ENCODE results near the gene PIGR. TPM values are rescaled to one million over a fixed set of nuclear protein-coding genes. Genes with fewer than 3 reads are reported as not detected.

The PIGR gene
- total RNA-seq, 1 donor from 2014 or later, result not detected

DNA sequence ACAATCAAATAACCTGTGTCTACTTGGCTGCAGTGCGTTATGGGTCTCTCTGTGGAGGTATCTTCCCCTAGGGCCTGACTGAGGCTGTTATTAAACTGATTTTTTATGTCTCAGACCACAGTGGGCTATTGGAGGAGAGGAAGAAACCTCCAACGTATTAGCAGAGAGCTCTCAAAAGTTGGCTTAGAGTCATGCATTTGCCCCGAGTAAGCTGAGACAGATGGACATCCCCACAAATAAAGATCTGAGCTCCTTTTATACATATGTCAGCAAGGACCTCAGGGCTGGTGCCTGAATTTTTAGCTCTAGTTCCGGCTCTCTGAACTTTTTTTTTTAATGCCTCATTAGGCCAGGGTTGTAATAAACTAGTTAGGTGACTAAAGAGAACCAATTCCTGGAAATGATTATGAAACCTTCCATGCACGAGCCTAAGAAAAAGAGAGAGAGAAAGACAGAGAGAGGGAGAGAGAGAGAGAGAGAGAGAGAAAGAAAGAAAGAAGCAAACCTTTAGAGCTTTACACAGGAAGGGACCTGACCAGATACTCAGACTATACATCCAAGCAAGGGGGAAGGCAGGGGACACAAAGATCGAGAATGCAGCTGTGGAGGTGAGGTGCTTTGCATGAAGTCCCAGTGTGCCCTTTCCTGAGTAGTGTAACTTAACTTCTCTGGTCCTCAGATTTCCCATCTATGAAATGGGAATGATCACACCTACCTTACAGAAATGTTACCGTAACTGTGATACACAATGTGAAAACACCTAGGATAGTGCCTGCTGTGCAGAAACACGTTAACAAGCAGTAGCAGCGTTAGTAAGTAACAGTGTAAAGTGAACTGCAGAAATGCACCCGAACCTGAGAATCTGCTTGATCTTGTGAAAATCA, 8.4 kb upstream of the PIGR start:
- DNase-seq (ENCODE audit: low spot score), result no peak
- intact Hi-C loops (cut with micrococcal nuclease), result no loop called here
- peaks cover 12% of the 10 kb centered on the region for H3K4me1 Mint-ChIP-seq (ENCODE audit: low read depth)
- no peaks in the 10 kb centered on the region for H3K27me3 Mint-ChIP-seq (ENCODE audit: low read depth)
- H3K27ac Mint-ChIP-seq, result no peak overlapping the region
- H3K36me3 Mint-ChIP-seq (ENCODE audit: low read depth), result no peaks in the 10 kb centered on the region
- no peak overlapping the region for H3K4me3 Mint-ChIP-seq (ENCODE audit: low read depth)
- H3K9me3 Mint-ChIP-seq, result no peaks in the 10 kb centered on the region

DNA sequence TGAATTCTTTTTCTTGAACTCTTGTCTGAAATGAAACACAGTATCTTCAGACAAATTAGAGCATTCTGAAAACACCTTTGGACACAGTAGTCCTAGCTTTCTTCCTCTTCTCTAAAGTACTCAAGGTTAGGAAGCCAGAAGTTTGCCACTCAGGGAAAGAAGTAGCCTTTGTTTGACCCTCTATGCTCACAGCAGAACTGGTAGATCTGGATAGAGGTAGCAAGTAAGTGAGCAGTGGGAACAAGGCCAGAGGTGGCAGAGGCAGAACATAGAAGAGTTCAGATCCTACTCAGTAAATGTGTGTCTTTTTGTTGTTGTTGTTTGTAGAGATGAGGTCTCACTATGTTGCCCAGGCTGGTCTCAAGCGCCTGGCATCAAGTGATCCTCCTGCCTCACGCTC, 7.4 kb upstream of the PIGR start:
- no peak overlapping the region for H3K27ac Mint-ChIP-seq
- peaks cover 4% of the 10 kb centered on the region for H3K27me3 Mint-ChIP-seq (ENCODE audit: low read depth)
- intact Hi-C loops (cut with micrococcal nuclease), result no loop called here
- H3K9me3 Mint-ChIP-seq, result no peaks in the 10 kb centered on the region
- H3K4me1 Mint-ChIP-seq (ENCODE audit: low read depth), result peaks cover 12% of the 10 kb centered on the region
- no peak for DNase-seq (ENCODE audit: low spot score)
- H3K4me3 Mint-ChIP-seq (ENCODE audit: low read depth), result no peak overlapping the region
- no peaks in the 10 kb centered on the region for H3K36me3 Mint-ChIP-seq (ENCODE audit: low read depth)

DNA sequence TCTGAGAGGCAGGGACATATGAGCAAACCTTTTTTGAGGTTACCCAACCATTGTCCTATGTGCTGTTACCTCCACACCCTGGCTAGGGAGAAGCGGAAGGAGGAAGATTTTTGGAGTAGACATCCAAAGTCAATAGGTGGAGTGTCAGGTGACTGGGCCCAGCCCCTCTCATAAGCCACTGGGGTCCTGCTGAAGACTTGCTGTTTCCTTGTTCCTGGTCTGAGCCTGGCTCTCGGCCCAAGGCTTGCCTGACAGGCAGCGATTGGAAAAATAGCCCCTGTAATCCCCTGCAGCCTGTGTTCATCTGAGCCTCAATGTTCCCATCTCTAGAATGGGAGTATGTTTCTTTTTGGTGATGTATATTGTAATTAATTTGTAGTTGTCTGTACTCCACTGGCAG, 6.9 kb upstream of the PIGR start:
- H3K9me3 Mint-ChIP-seq, result no peaks in the 10 kb centered on the region
- no peaks in the 10 kb centered on the region for H3K36me3 Mint-ChIP-seq (ENCODE audit: low read depth)
- peaks cover 12% of the 10 kb centered on the region for H3K4me1 Mint-ChIP-seq (ENCODE audit: low read depth)
- DNase-seq (ENCODE audit: low spot score), result no peak
- H3K27ac Mint-ChIP-seq, result no peak overlapping the region
- peaks cover 6% of the 10 kb centered on the region for H3K27me3 Mint-ChIP-seq (ENCODE audit: low read depth)
- H3K4me3 Mint-ChIP-seq (ENCODE audit: low read depth), result no peak overlapping the region
- intact Hi-C loops (cut with micrococcal nuclease), result no loop called here

DNA sequence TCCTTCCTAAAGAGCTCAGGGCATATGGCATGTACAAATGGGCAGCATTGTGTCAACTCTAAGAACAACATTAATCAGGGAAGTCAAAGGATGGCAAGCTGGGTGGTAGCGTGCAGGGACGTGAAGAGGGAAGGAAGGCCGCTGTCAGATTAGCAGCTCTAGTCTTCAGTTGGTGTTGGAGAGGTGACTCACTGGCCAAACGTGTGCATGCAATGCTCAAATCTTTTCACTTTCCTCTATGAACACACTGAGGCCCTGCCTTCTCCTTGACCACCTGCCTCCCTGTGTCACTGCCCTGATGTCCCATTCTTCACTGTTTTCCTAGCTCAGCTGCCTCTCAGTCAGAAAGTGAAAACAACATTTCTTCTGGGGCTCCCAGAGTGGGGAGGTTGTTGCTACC, 5.9 kb upstream of the PIGR start:
- no peak for DNase-seq (ENCODE audit: low spot score)
- Mint-ChIP-seq H3K9me3 (no peaks in the 10 kb centered on the region), H3K36me3 (ENCODE audit: low read depth) (no peaks in the 10 kb centered on the region), H3K4me3 (ENCODE audit: low read depth) (no peak overlapping the region), H3K27me3 (ENCODE audit: low read depth) (peaks cover 9% of the 10 kb centered on the region), H3K27ac (no peak overlapping the region), H3K4me1 (ENCODE audit: low read depth) (peaks cover 12% of the 10 kb centered on the region)
- intact Hi-C loops (cut with micrococcal nuclease), result no loop called here

DNA sequence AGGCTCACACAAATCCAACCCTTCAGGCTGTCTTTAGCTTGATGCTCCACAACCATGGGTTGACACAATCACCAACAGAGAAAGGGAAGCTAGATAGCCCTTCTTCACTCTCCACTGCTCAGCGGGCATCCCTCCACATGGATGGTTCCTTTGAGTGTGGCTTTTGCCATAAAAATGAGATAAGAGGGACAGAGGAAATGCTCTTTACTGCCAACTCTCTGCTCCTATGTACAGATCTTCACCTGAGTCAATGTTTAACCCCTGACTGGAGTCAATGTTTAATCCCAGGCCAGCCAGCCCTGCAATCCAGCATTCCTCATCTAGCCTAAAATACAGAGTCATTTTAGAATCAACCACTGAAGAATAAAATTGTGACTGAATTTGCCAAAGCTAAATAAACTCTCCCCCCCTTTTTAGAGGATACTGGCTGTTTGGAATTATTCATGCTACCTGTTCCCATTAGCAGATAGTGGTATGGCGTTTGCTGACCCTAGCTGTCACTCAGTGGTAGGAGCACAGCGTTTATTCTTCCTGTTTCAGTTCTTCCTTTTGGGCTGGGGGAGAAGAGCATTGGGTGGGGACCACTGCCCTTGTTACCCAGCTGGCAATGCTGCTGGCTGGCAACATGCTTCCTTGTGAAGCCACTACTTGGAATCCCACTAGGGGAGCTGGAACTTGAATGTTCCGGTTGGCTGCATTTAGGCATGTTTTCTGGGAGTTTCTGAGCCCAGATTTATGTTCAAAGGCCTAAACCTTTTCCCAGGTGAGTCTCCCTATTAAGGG, 5.2 kb upstream of the PIGR start:
- Mint-ChIP-seq H3K27me3 (ENCODE audit: low read depth) (peaks cover 9% of the 10 kb centered on the region), H3K9me3 (no peaks in the 10 kb centered on the region), H3K27ac (no peak overlapping the region), H3K4me3 (ENCODE audit: low read depth) (no peak overlapping the region), H3K4me1 (ENCODE audit: low read depth) (peaks cover 12% of the 10 kb centered on the region), H3K36me3 (ENCODE audit: low read depth) (no peaks in the 10 kb centered on the region)
- intact Hi-C loops (cut with micrococcal nuclease), result no loop called here
- no peak for DNase-seq (ENCODE audit: low spot score)

DNA sequence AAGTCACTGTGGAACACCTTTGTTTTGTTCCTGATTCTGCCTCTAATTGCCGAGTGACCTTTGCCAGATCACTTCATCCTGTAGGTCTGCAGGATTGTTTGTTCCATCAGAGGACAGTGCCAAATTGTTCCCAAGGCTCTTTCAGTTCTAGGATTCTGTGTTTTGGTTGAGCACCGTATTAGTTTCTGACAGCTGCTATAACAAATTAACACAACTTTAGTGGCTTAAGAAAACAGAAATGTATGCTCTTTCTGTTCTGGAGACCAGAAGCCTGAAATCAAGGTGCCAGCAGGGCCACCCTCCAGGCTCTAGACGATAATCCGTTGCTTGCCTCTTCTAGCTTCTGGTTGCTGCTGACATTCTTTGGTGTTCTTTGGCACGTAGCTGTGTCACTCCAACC, 3.4 kb upstream of the PIGR start:
- Mint-ChIP-seq H3K9me3 (no peaks in the 10 kb centered on the region), H3K27me3 (ENCODE audit: low read depth) (peaks cover 21% of the 10 kb centered on the region), H3K36me3 (ENCODE audit: low read depth) (no peaks in the 10 kb centered on the region), H3K27ac (no peak overlapping the region), H3K4me3 (ENCODE audit: low read depth) (no peak overlapping the region), H3K4me1 (ENCODE audit: low read depth) (peaks cover 4% of the 10 kb centered on the region)
- intact Hi-C loops (cut with micrococcal nuclease), result no loop called here
- no peak for DNase-seq (ENCODE audit: low spot score)

DNA sequence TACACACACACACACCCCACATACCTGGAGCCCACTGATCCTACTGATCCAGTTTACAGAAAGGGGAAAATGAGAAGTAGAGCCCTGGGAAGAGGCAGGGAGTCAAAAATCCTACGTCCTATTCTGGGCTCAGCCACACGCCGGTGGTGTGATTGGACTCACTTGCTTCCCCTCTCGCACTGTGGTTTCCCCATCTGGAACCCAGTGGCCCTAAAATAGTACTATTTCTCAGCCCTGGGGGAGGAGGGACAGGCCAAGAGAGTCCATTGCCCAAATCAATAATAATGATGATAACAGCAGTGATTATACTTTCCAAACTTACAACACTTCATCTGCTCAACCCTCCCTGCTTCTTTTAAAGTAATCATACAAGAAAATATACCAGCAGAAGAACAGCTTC, 2.9 kb upstream of the PIGR start:
- no peak overlapping the region for H3K4me3 Mint-ChIP-seq (ENCODE audit: low read depth)
- intact Hi-C loops (cut with micrococcal nuclease), result no loop called here
- DNase-seq (ENCODE audit: low spot score), result no peak
- H3K9me3 Mint-ChIP-seq, result no peaks in the 10 kb centered on the region
- no peak overlapping the region for H3K27ac Mint-ChIP-seq
- H3K27me3 Mint-ChIP-seq (ENCODE audit: low read depth), result peaks cover 22% of the 10 kb centered on the region
- H3K4me1 Mint-ChIP-seq (ENCODE audit: low read depth), result no peaks in the 10 kb centered on the region
- H3K36me3 Mint-ChIP-seq (ENCODE audit: low read depth), result no peaks in the 10 kb centered on the region

DNA sequence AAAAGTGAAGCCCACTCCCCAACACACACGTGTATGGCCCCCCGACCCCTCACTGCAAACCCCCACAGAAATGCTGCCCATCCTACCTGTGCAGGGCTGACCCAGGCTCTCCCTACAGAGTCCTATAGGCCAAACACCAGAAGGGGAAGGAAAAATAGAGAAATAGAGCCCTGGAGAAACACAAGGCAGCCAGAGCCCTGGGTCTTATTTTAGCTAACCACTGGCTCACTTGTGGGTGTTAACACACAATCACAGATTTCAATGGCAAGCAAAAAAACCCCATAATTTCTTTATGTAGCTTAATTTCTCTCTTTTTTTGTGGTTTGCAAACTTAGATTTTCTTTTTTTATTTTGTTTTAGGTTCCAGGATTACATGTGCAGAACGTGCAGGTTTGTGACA, 989 bp upstream of the PIGR start:
- intact Hi-C loops (cut with micrococcal nuclease), result no loop called here

DNA sequence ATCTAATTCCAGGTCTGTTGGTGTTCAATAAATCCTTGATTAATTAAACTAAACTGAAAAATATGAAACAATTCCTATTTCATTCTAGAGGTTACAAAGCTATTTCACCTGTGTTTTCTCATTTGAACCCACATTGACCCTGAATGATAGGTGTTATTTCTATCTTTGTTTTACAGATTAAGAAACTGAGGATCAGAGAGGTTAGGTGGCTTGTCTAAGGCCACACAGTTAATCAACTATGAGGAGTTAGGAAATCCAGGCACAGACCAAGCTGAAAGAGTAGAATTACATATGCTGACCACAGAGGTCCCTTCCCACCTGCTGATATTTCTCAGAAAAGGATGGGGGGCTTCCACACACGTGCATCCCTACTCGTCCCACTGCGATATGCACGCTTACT, 487 bp downstream of the PIGR start:
- Mint-ChIP-seq H3K4me1 (ENCODE audit: low read depth) (no peaks in the 10 kb centered on the region), H3K36me3 (ENCODE audit: low read depth) (no peaks in the 10 kb centered on the region), H3K4me3 (ENCODE audit: low read depth) (no peak overlapping the region), H3K27ac (no peak overlapping the region), H3K9me3 (no peaks in the 10 kb centered on the region), H3K27me3 (ENCODE audit: low read depth) (peaks cover 26% of the 10 kb centered on the region)
- intact Hi-C loops (cut with micrococcal nuclease), result no loop called here
- DNase-seq (ENCODE audit: low spot score), result no peak

More for the DNA sequence above, 989 bp upstream of the PIGR start:
- no peaks in the 10 kb centered on the region for H3K4me1 Mint-ChIP-seq (ENCODE audit: low read depth)
- no peak overlapping the region for H3K4me3 Mint-ChIP-seq (ENCODE audit: low read depth)
- no peak overlapping the region for H3K27ac Mint-ChIP-seq
- peaks cover 26% of the 10 kb centered on the region for H3K27me3 Mint-ChIP-seq (ENCODE audit: low read depth)
- no peaks in the 10 kb centered on the region for H3K9me3 Mint-ChIP-seq
- no peaks in the 10 kb centered on the region for H3K36me3 Mint-ChIP-seq (ENCODE audit: low read depth)
- no peak for DNase-seq (ENCODE audit: low spot score)

DNA sequence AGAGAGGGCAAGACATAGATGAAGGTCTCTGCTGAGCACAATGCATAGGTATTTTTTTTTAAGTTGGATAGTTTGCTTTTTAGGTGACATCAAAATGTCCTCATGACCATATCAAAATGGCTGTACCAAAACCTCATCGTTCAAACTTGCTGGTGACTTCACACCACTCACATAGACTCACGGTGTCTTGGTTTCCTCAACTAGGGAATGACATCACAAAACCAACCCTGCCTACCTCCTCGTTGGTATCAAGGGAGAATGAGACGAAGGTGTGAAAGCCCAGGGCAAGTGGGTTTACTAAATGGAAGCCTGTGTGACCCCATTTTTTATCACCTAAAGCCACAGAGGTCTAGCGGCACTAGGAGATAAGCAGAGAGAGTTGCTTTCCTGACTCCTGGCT, 1.6 kb downstream of the PIGR start:
- H3K27me3 Mint-ChIP-seq (ENCODE audit: low read depth), result peaks cover 26% of the 10 kb centered on the region
- no peak overlapping the region for H3K27ac Mint-ChIP-seq
- H3K4me1 Mint-ChIP-seq (ENCODE audit: low read depth), result no peaks in the 10 kb centered on the region
- intact Hi-C loops (cut with micrococcal nuclease), result no loop called here
- H3K4me3 Mint-ChIP-seq (ENCODE audit: low read depth), result no peak overlapping the region
- no peaks in the 10 kb centered on the region for H3K9me3 Mint-ChIP-seq
- no peak for DNase-seq (ENCODE audit: low spot score)
- H3K36me3 Mint-ChIP-seq (ENCODE audit: low read depth), result no peaks in the 10 kb centered on the region

DNA sequence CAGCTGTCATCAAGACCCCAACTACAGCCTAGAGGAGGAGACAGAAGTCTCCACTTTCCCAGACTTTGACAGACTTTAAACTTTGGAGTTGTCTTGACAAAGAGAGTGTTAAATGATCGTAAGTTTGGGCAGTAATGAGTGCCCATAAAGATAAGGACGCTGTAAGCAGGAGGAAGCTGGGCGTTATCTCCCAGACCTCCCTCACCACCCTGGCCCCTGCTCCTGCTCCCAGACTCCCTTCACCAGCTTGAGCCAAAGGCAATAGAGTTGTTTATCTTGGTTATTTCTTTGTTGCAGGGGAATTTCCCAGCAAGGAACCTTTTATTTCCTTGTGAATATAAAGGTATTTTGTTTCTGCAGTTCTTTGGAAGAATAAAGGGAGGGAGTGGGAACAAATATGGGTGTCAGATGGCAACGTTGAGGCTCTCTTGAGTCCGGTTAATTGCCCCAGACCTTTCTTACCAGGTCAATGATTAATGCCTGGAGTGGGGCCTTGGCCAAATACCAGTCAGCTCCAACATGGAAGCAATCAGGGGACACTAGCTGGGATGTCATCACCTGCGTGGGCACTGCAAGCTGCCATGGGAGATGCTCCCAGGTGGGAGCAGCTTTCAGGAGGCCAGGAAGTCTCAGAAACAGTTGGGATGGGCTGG, 4.4 kb downstream of the PIGR start:
- Mint-ChIP-seq H3K27me3 (ENCODE audit: low read depth) (peaks cover 17% of the 10 kb centered on the region), H3K36me3 (ENCODE audit: low read depth) (no peaks in the 10 kb centered on the region), H3K9me3 (no peaks in the 10 kb centered on the region), H3K4me1 (ENCODE audit: low read depth) (no peaks in the 10 kb centered on the region), H3K27ac (no peak overlapping the region), H3K4me3 (ENCODE audit: low read depth) (no peak overlapping the region)
- intact Hi-C loops (cut with micrococcal nuclease), result no loop called here
- no peak for DNase-seq (ENCODE audit: low spot score)

DNA sequence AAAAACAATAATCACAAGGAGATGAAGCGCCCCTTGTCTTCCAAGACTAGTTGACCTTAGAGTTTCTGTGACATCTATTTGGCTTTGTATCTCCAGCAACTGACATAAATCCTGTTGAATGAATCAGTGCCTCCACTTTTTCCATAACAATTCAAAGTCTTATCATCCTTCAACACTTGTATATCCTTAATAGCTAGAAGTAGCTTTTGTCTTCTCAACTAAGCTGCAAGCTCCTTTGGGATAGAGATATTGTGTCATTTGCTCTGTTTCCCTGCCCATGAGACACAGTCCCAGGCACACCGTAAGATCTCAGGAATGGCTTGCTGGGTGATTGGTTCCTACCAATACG, 5.7 kb downstream of the PIGR start:
- no peaks in the 10 kb centered on the region for H3K36me3 Mint-ChIP-seq (ENCODE audit: low read depth)
- no peaks in the 10 kb centered on the region for H3K4me1 Mint-ChIP-seq (ENCODE audit: low read depth)
- intact Hi-C loops (cut with micrococcal nuclease), result no loop called here
- peaks cover 15% of the 10 kb centered on the region for H3K27me3 Mint-ChIP-seq (ENCODE audit: low read depth)
- no peak overlapping the region for H3K4me3 Mint-ChIP-seq (ENCODE audit: low read depth)
- DNase-seq (ENCODE audit: low spot score), result no peak
- no peaks in the 10 kb centered on the region for H3K9me3 Mint-ChIP-seq
- H3K27ac Mint-ChIP-seq, result no peak overlapping the region

All from activated T-helper 2 cell treated with anti-CD3 and anti-CD28 coated beads, Interferon-gamma antibody, Interleukin-2, Interleukin-4, amounts not matched to agents 10 μg/mL and 5 μg/mL and 100 μg/mL, durations not matched to agents 14 hours and 24 hours and 36 hours (primary cell).